GM21390 (cell line): ENCODE measurements around the gene LHFPL3.

Experiments used
- ATAC-seq: cut with Tn5 transposase; IDR thresholded peaks from one replicate; pipeline ENCODE4 v1.9.1; 2021; ENCODE audit not compliant: unreplicated experiment

LHFPL3 gene

GRCh38 chr7:104838537-104839299, 510.3 kb downstream of the LHFPL3 start:
- ATAC-seq, result no peak

- no peak for ATAC-seq
Measured at GRCh38 chr7:104839842-104840241, 511.4 kb downstream of the LHFPL3 start.

GRCh38 chr7:104841798-104842197, 513.4 kb downstream of the LHFPL3 start:
- no peak for ATAC-seq

- ATAC-seq, result no peak
Measured at GRCh38 chr7:104843198-104843597, 514.8 kb downstream of the LHFPL3 start.

- no peak for ATAC-seq
Measured at GRCh38 chr7:104845557-104845956, 517.2 kb downstream of the LHFPL3 start.

GRCh38 chr7:104846731-104847130, 518.3 kb downstream of the LHFPL3 start:
- ATAC-seq, result no peak

GRCh38 chr7:104848138-104848990, 520.0 kb downstream of the LHFPL3 start:
- ATAC-seq, result no peak

- no peak for ATAC-seq
Measured at GRCh38 chr7:104850374-104850773, 522.0 kb downstream of the LHFPL3 start.

GRCh38 chr7:104851268-104851667, 522.9 kb downstream of the LHFPL3 start:
- ATAC-seq, result no peak

GRCh38 chr7:104852386-104852785, 524.0 kb downstream of the LHFPL3 start:
- ATAC-seq, result no peak

- ATAC-seq, result no peak
Measured at GRCh38 chr7:104855861-104856260, 527.5 kb downstream of the LHFPL3 start.

- peak; percentile 72 for ATAC-seq
Measured at GRCh38 chr7:104857458-104858425, 529.3 kb downstream of the LHFPL3 start.

GRCh38 chr7:104859754-104860426, 531.5 kb downstream of the LHFPL3 start:
- ATAC-seq, result no peak

GRCh38 chr7:104861729-104862390, 533.5 kb downstream of the LHFPL3 start:
- no peak for ATAC-seq

GRCh38 chr7:104862719-104863118, 534.3 kb downstream of the LHFPL3 start:
- no peak for ATAC-seq

- no peak for ATAC-seq
Measured at GRCh38 chr7:104873401-104873800, 545.0 kb downstream of the LHFPL3 start.

GRCh38 chr7:104878577-104878976, 550.2 kb downstream of the LHFPL3 start:
- ATAC-seq, result peak; percentile 93

- ATAC-seq, result peak; percentile 8
Measured at GRCh38 chr7:104883248-104883717, 554.9 kb downstream of the LHFPL3 start.

- ATAC-seq, result peak; percentile 85
Measured at GRCh38 chr7:104883718-104884452, 555.5 kb downstream of the LHFPL3 start.
